HG03196 (cell line): ENCODE results near the gene PARP8.
"Not testable (repeated sequence)": the region's sequence is repeated elsewhere in the genome, so short reads cannot be mapped to it uniquely, and the experiment has no call there.

Experiments used
- ATAC-seq: cut with Tn5 transposase; IDR thresholded peaks from one replicate; pipeline ENCODE4 v1.9.1; 2021; ENCODE audit not compliant: unreplicated experiment

PARP8 gene

GRCh38 chr5:50666261-50667022 is at the start of gene PARP8:
Gene PARP8, plus strand, starts transcription at chr5:50666637. Its CDS starts 459 bp downstream, at chr5:50667096.
- peak; percentile 43 for ATAC-seq

GRCh38 chr5:50623666-50624065 is 42.8 kb upstream of the PARP8 start:
- no peak for ATAC-seq

GRCh38 chr5:50634866-50635265 is 31.6 kb upstream of the PARP8 start:
- not testable (repeated sequence) for ATAC-seq

GRCh38 chr5:50637576-50637975 is 28.9 kb upstream of the PARP8 start:
- ATAC-seq = not testable (repeated sequence)

GRCh38 chr5:50646591-50646990 is 19.8 kb upstream of the PARP8 start:
- ATAC-seq = no peak

GRCh38 chr5:50647726-50648125 is 18.7 kb upstream of the PARP8 start:
- no peak for ATAC-seq

- ATAC-seq = peak; percentile 74
Observed at GRCh38 chr5:50653946-50654345, 12.5 kb upstream of the PARP8 start.

- ATAC-seq = no peak
Observed at GRCh38 chr5:50655067-50655809, 11.2 kb upstream of the PARP8 start.

- no peak for ATAC-seq
Observed at GRCh38 chr5:50655810-50656205, 10.6 kb upstream of the PARP8 start.

- ATAC-seq = no peak
Observed at GRCh38 chr5:50657044-50657443, 9.4 kb upstream of the PARP8 start.

- no peak for ATAC-seq
Observed at GRCh38 chr5:50658246-50658645, 8.2 kb upstream of the PARP8 start.

- ATAC-seq = no peak
Observed at GRCh38 chr5:50663636-50664035, 2.8 kb upstream of the PARP8 start.

GRCh38 chr5:50665091-50665490 is 1.3 kb upstream of the PARP8 start:
- no peak for ATAC-seq

GRCh38 chr5:50665761-50666202 is 655 bp upstream of the PARP8 start:
- ATAC-seq = not testable (repeated sequence)

- peak; percentile 31 for ATAC-seq
Observed at GRCh38 chr5:50667023-50667652, 701 bp downstream of the PARP8 start.

GRCh38 chr5:50667653-50668595 is 1.5 kb downstream of the PARP8 start:
- ATAC-seq = peak; percentile 89

- not testable (repeated sequence) for ATAC-seq
Observed at GRCh38 chr5:50668636-50669035, 2.2 kb downstream of the PARP8 start.

- ATAC-seq = no peak
Observed at GRCh38 chr5:50672663-50673062, 6.2 kb downstream of the PARP8 start.

GRCh38 chr5:50673444-50673843 is 7.0 kb downstream of the PARP8 start:
- ATAC-seq = not testable (repeated sequence)

GRCh38 chr5:50675385-50675784 is 8.9 kb downstream of the PARP8 start:
- ATAC-seq = no peak

- not testable (repeated sequence) for ATAC-seq
Observed at GRCh38 chr5:50679554-50679953, 13.1 kb downstream of the PARP8 start.
